Lower leg skin (tissue), 3 donors: ENCODE measurements around the gene MKRN2OS.

ENCODE experiments used
- CTCF ChIP-seq, 3 donors: fragments of 450-650 bp; IDR thresholded peaks; one replicate each; pipeline ENCODE4 v1.5.1; 2016; ENCODE audit warnings: antibody characterized with exemption in 3 of 3, mild to moderate bottlenecking in 3 of 3, moderate library complexity in 2 of 3
- POLR2A ChIP-seq, 2 donors: fragments of 450-650 bp; IDR thresholded peaks; one replicate each; pipeline ENCODE4 v1.6.1; 2016 to 2017; ENCODE audit warnings: antibody characterized with exemption in 2 of 2, mild to moderate bottlenecking in 1 of 2, moderate library complexity in 1 of 2

GRCh38 chr3:12499474-12499873 lies 45.8 kb downstream of the MKRN2OS start:
- no peak for TF ChIP-seq CTCF (IDR thresholded peaks at IDR 0.05)
- TF ChIP-seq POLR2A (IDR thresholded peaks at IDR 0.05): no peak
